A549 (cell line): ENCODE measurements around the gene ZNF714. TPM values are rescaled to one million over a fixed set of nuclear protein-coding genes. Genes with fewer than 3 reads are reported as not detected.

Source experiments
- ATAC-seq, 2 experiments: fragments of 200-7000 bp in 1 of 2; fragments of >200 bp in 1 of 2; cut with Nextera tagmentation in 1 of 2; cut with Tn5 transposase in 1 of 2; 3 replicates each; pipeline versions ENCODE4 v1.8.0 to v1.9.1; 2018 to 2020; ENCODE audit warnings: mild to moderate bottlenecking in 1 of 2, moderate library complexity in 1 of 2
- CTCF ChIA-PET: fragments of 300-600 bp; sonication (Branson Sonifier 250); formaldehyde crosslinking; extraction: SDS; loops from one replicate; lab custom pipeline; 2021; ENCODE audit warnings: antibody characterized with exemption, inconsistent platforms; lab: Yijun Ruan, JAX
- POLR2A ChIA-PET: fragments of 350-600 bp; formaldehyde crosslinking; extraction: SDS; loops from one replicate; lab custom pipeline; 2021; ENCODE audit warnings: antibody characterized with exemption, inconsistent platforms; lab: Yijun Ruan, JAX
- DNase-seq, 2 experiments: peaks; one replicate each; pipeline versions ENCODE4 v3.0.0 to v3.0.0-alpha.2; 2011 to 2016; ENCODE audit warnings: low read depth in 1 of 2, low spot score in 1 of 2
- FAIRE-seq: peaks from 2 replicates; lab custom pipeline; 2011; peaks lifted over from hg19 to GRCh38; lab: Jason Lieb, UNC
- H3K27ac ChIP-seq, 2 experiments: fragments of >200 bp; sonication (Bioruptor Twin); formaldehyde crosslinking; 3 replicates each; pipeline ENCODE4 v1.5.1; 2016 to 2017
- H3K4me1 ChIP-seq: fragments of >200 bp; sonication (Bioruptor Twin); formaldehyde crosslinking; 3 replicates; pipeline ENCODE4 v1.6.1; 2016
- H3K4me2 ChIP-seq: fragments of >200 bp; sonication (Bioruptor Twin); formaldehyde crosslinking; 3 replicates; pipeline ENCODE4 v1.6.1; 2016
- H3K4me3 ChIP-seq: fragments of >200 bp; sonication (Bioruptor Twin); formaldehyde crosslinking; 3 replicates; pipeline ENCODE4 v1.5.1; 2016
- H3K9me3 ChIP-seq: fragments of >200 bp; sonication (Bioruptor Twin); formaldehyde crosslinking; 3 replicates; pipeline ENCODE4 v1.6.1; 2016
- BHLHE40 ChIP-seq: IDR thresholded peaks from 2 replicates; pipeline ENCODE4 v1.6.1; 2012; ENCODE audit warnings: low read depth, low read length, inconsistent platforms
- CBX8 ChIP-seq: fragments of 200-600 bp; sonication (generic); IDR thresholded peaks from 2 replicates; pipeline ENCODE4 v1.6.1; 2016
- CHD4 ChIP-seq: fragments of 200-600 bp; sonication (generic); IDR thresholded peaks from 2 replicates; pipeline ENCODE4 v1.6.1; 2016; ENCODE audit warnings: antibody characterized with exemption, mild to moderate bottlenecking, borderline replicate concordance
- EP300 ChIP-seq, 2 experiments: fragments of >200 bp; sonication (Bioruptor Twin); formaldehyde crosslinking; IDR thresholded peaks; 2 replicates in 1 of 2; 3 replicates in 1 of 2; pipeline ENCODE4 v1.6.1; 2016 to 2017
- ESRRA ChIP-seq: fragments of 150-350 bp; IDR thresholded peaks from 2 replicates; pipeline ENCODE4 v1.6.1; 2014; ENCODE audit warnings: mild to moderate bottlenecking, low read length, borderline replicate concordance
- FOSB ChIP-seq: fragments of 250-450 bp; sonication (Bioruptor Pico); IDR thresholded peaks from 2 replicates; pipeline ENCODE4 v1.5.0; 2020; ENCODE audit warnings: mild to moderate bottlenecking, moderate library complexity
- FOSL2 ChIP-seq, 2 experiments: fragments of 450-650 bp in 1 of 2; fragments of >200 bp in 1 of 2; sonication (Bioruptor Twin) in 1 of 2; formaldehyde crosslinking; IDR thresholded peaks; 2 replicates each; pipeline versions ENCODE4 v1.5.0 to v1.6.1; 2016 to 2020; ENCODE audit warnings: mild to moderate bottlenecking in 1 of 2, moderate library complexity in 1 of 2
- HES2 ChIP-seq: fragments of >200 bp; sonication (Bioruptor Twin); formaldehyde crosslinking; IDR thresholded peaks from 2 replicates; pipeline ENCODE4 v1.6.1; 2016
- HEYL ChIP-seq: fragments of 250-450 bp; sonication (Bioruptor Pico); IDR thresholded peaks from 2 replicates; pipeline ENCODE4 v1.8.0; 2021; ENCODE audit warnings: mild to moderate bottlenecking, moderate library complexity
- HOXB5 ChIP-seq: fragments of 250-450 bp; sonication (Bioruptor Pico); IDR thresholded peaks from 2 replicates; pipeline ENCODE4 v1.5.0; 2020; ENCODE audit warnings: mild to moderate bottlenecking, moderate library complexity
- JUNB ChIP-seq: fragments of >200 bp; sonication (Bioruptor Twin); formaldehyde crosslinking; IDR thresholded peaks from 2 replicates; pipeline ENCODE4 v1.6.1; 2016
- MAFK ChIP-seq: fragments of 450-650 bp; IDR thresholded peaks from 2 replicates; pipeline ENCODE4 v1.6.1; 2014; ENCODE audit not compliant: partially characterized antibody
- MAZ ChIP-seq: fragments of 150-350 bp; IDR thresholded peaks from 2 replicates; pipeline ENCODE4 v1.6.1; 2014; ENCODE audit warnings: antibody characterized with exemption, low read depth, low read length, borderline replicate concordance
- NFE2L2 ChIP-seq: fragments of 150-350 bp; conservative IDR thresholded peaks from 2 replicates; pipeline ENCODE4 v1.6.1; 2014; ENCODE audit warnings: low read length
- NPAS2 ChIP-seq: fragments of 250-450 bp; sonication (Bioruptor Pico); IDR thresholded peaks from 2 replicates; pipeline ENCODE4 v1.8.0; 2022; ENCODE audit warnings: mild to moderate bottlenecking, moderate library complexity, borderline replicate concordance
- PHF8 ChIP-seq: fragments of 200-600 bp; sonication (generic); IDR thresholded peaks from 2 replicates; pipeline ENCODE4 v1.6.1; 2016; ENCODE audit warnings: low read depth, mild to moderate bottlenecking, antibody characterized with exemption, moderate library complexity, borderline replicate concordance
- RAD21 ChIP-seq, 2 experiments: fragments of >200 bp in 1 of 2; sonication (Bioruptor Twin) in 1 of 2; formaldehyde crosslinking in 1 of 2; IDR thresholded peaks in 1 of 2; conservative IDR thresholded peaks in 1 of 2; 2 replicates in 1 of 2; 3 replicates in 1 of 2; pipeline ENCODE4 v1.6.1; 2012 to 2018; ENCODE audit warnings: inconsistent platforms in 1 of 2
- RCOR1 ChIP-seq: fragments of 150-350 bp; IDR thresholded peaks from 2 replicates; pipeline ENCODE4 v1.6.1; 2014; ENCODE audit warnings: antibody characterized with exemption, low read length, low read depth
- RFX5 ChIP-seq: fragments of 450-650 bp; IDR thresholded peaks from 2 replicates; pipeline ENCODE4 v1.7.1; 2014; ENCODE audit warnings: antibody characterized with exemption, mild to moderate bottlenecking, moderate library complexity
- SMC3 ChIP-seq: fragments of >200 bp; sonication (Bioruptor Twin); formaldehyde crosslinking; IDR thresholded peaks from 3 replicates; pipeline ENCODE4 v1.6.1; 2018; ENCODE audit warnings: inconsistent platforms
- SREBF2 ChIP-seq: fragments of 450-650 bp; IDR thresholded peaks from 2 replicates; pipeline ENCODE4 v1.6.1; 2014; ENCODE audit warnings: mild to moderate bottlenecking, moderate library complexity
- TFCP2L1 ChIP-seq: fragments of 250-450 bp; sonication (Bioruptor Pico); IDR thresholded peaks from 2 replicates; pipeline ENCODE4 v1.5.0; 2021; ENCODE audit warnings: mild to moderate bottlenecking
- TP53 ChIP-seq: fragments of 250-450 bp; sonication (Bioruptor Pico); IDR thresholded peaks from 2 replicates; pipeline ENCODE4 v1.5.0; 2021; ENCODE audit warnings: mild to moderate bottlenecking, moderate library complexity
- USF2 ChIP-seq: fragments of 450-650 bp; IDR thresholded peaks from 2 replicates; pipeline ENCODE4 v1.6.1; 2014; ENCODE audit warnings: antibody characterized with exemption
- ZFP36 ChIP-seq: fragments of 450-650 bp; IDR thresholded peaks from 2 replicates; pipeline ENCODE4 v1.6.1; 2014; ENCODE audit warnings: borderline replicate concordance; ENCODE audit not compliant: partially characterized antibody
- ZNF302 ChIP-seq: fragments of 250-450 bp; sonication (Bioruptor Pico); IDR thresholded peaks from 2 replicates; pipeline ENCODE4 v1.9.0; 2021; ENCODE audit warnings: inconsistent platforms, mild to moderate bottlenecking, moderate library complexity
- WGBS: methylation state at CpG from one replicate; pipeline ENCODE4 v1.1.6; 2017; ENCODE audit errors: missing lambda C conversion rate; 5-methylcytosine and 5-hydroxymethylcytosine counted together
- polyA plus RNA-seq, 4 experiments: library from polyadenylated mRNA; depleted of rRNA in 3 of 4; stranded (reverse); fragments of >200 nt; fragmentation: RNase III in 1 of 4; extraction: RNeasy Plus Mini Kit Qiagen cat#74134 plus additional on column Dnase treatment in 1 of 4; gene quantifications; 2 replicates in 3 of 4; 3 replicates in 1 of 4; pipeline ENCODE4 v1.2.3, GENCODE V29; 2011 to 2017

ZNF714 gene
- polyA plus RNA-seq, 2 of the 4 experiments (the other 2 are of a cell fraction): 3.0 to 8.1 TPM

GRCh38 chr19:21065336-21065735 lies 16.7 kb upstream of the ZNF714 start:
- no peak overlapping the region for H3K4me3 ChIP-seq
- no peak for TF ChIP-seq SMC3
- no peak for TF ChIP-seq CBX8
- no peak for TF ChIP-seq JUNB
- TF ChIP-seq FOSL2 (IDR thresholded peaks at IDR 0.05): no peak
- no peak for TF ChIP-seq FOSL2 (CRISPR knock-in tag; IDR thresholded peaks at IDR 0.05)
- no peak for TF ChIP-seq HOXB5 (CRISPR knock-in tag)
- TF ChIP-seq, all 56 proteins: peak for 0
- Histone ChIP-seq H3K4me1 (no peaks in the 10 kb centered on the region), H3K9me3 (peaks cover 9% of the 10 kb centered on the region; the same call in 2 of the 3 replicates), H3K4me2 (no peak overlapping the region), H3K27ac (no peak overlapping the region)
- ATAC-seq: no peak
- no peak for FAIRE-seq
- DNase-seq: no peak
- CTCF ChIA-PET: no interaction called here
- POLR2A ChIA-PET: no interaction called here

GRCh38 chr19:21084343-21084742 lies 2.3 kb downstream of the ZNF714 start:
- Histone ChIP-seq H3K4me3 (no peak overlapping the region), H3K27ac (no peak overlapping the region), H3K4me2 (no peak overlapping the region), H3K4me1 (no peaks in the 10 kb centered on the region), H3K9me3 (no peaks in the 10 kb centered on the region)
- FAIRE-seq: no peak
- ChIA-PET POLR2A (no interaction called here), CTCF (no interaction called here)
- ATAC-seq: no peak
- 88% methylated on average over 1 of the region's 1 CpG for WGBS
- no peak for DNase-seq
- TF ChIP-seq BHLHE40: no peak
- no peak for TF ChIP-seq TP53 (CRISPR knock-in tag)
- TF ChIP-seq TFCP2L1 (CRISPR knock-in tag): no peak
- no peak for TF ChIP-seq MAFK
- no peak for TF ChIP-seq SREBF2

- FAIRE-seq (no peak), ATAC-seq (no peak), DNase-seq (no peak)
- POLR2A ChIA-PET: no interaction called here
- 98% methylated on average over 3 of the region's 3 CpGs for WGBS
- H3K9me3 ChIP-seq: no peaks in the 10 kb centered on the region
- CTCF ChIA-PET: no interaction called here
- no peak overlapping the region for H3K27ac ChIP-seq
- H3K4me1 ChIP-seq: no peaks in the 10 kb centered on the region
- no peak overlapping the region for H3K4me2 ChIP-seq
- no peak for TF ChIP-seq PHF8
- no peak for TF ChIP-seq NFE2L2
- no peak for TF ChIP-seq ESRRA
- no peak for TF ChIP-seq RFX5
- no peak for TF ChIP-seq RCOR1
- TF ChIP-seq HOXB5 (CRISPR knock-in tag): no peak
- TF ChIP-seq HES2: no peak
- TF ChIP-seq CHD4: no peak
- no peak for TF ChIP-seq HEYL (CRISPR knock-in tag)
- no peak for TF ChIP-seq CBX8
- TF ChIP-seq FOSB: no peak
- no peak for TF ChIP-seq USF2
- TF ChIP-seq MAZ: no peak
- TF ChIP-seq FOSL2 (IDR thresholded peaks at IDR 0.05): no peak
- no peak for TF ChIP-seq FOSL2 (CRISPR knock-in tag; IDR thresholded peaks at IDR 0.05)
- TF ChIP-seq ZFP36: no peak
- TF ChIP-seq SREBF2: no peak
- no peak for TF ChIP-seq EP300 (IDR thresholded peaks at IDR 0.05)
- no peak for TF ChIP-seq ZNF302
- TF ChIP-seq NPAS2 (CRISPR knock-in tag): no peak
- TF ChIP-seq RAD21 (conservative IDR thresholded peaks at IDR 0.05 in 1 of 2, IDR thresholded peaks at IDR 0.05 in 1 of 2): no peak
- no peak overlapping the region for H3K4me3 ChIP-seq
These were observed 5.9 kb downstream of the ZNF714 start for GRCh38 chr19:21087871-21088270.
